NCI-H510A treated with DMSO at 0.1 percent for 48 hours (cell line): ENCODE results near the gene ARSA.
A peak's percentile ranks its signal among the peaks of the same experiment; 100 is the strongest.
"Not testable (repeated sequence)": the region's sequence is repeated elsewhere in the genome, so short reads cannot be mapped to it uniquely, and the experiment has no call there.

Source experiments
- DNase-seq: peaks from one replicate; lab custom pipeline; 2025; lab: John Stamatoyannopoulos, UW

The ARSA gene

GRCh38 chr22:50627642-50628542, at the start of gene ARSA:
Gene ARSA, minus strand, starts transcription at chr22:50628152. Its CDS starts 373 bp downstream, at chr22:50627779.
- DNase-seq: peak; percentile 31

DNA sequence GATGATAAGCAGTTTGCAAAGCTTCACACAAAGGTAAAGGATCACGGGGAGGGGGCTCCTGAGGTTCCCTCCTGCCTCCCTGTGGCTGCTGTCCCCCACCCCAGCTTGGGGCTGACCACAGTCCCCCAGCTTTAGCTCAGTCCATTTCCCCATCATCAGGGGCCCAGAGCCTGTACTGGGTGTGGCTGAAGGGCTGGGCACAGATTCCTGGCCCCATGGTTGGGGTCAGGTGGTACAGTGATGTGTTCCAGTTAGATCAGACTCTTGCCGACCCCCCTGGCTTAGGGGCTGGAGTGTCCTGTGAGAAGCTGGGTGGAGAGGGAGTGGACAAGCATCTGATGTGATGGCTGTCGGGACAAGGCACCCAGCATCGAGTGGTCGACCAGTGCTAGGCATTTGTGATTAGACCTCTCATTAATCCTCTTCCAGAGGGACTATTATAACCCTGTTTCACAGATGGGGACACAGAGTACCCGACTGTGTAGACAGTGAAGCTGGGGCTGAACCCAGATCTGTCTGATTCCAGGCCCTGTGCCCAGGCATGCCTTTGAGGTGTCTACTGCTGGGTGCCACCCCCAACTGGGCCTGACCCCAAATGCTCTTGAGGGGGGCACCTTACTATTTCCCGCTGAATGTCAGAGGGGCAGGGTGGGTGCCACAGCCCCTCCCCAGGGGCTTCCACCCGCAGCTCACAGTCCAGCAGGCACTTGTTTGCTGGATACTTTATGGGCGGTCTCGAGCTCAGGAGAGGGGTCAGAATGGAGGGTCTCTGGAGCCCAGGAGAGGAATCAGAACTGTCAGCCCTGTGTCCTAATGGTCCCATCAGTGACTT, 48.9 kb upstream of the ARSA start:
- DNase-seq: no peak

GRCh38 chr22:50676180-50676636, 48.3 kb upstream of the ARSA start:
- DNase-seq: no peak

DNA sequence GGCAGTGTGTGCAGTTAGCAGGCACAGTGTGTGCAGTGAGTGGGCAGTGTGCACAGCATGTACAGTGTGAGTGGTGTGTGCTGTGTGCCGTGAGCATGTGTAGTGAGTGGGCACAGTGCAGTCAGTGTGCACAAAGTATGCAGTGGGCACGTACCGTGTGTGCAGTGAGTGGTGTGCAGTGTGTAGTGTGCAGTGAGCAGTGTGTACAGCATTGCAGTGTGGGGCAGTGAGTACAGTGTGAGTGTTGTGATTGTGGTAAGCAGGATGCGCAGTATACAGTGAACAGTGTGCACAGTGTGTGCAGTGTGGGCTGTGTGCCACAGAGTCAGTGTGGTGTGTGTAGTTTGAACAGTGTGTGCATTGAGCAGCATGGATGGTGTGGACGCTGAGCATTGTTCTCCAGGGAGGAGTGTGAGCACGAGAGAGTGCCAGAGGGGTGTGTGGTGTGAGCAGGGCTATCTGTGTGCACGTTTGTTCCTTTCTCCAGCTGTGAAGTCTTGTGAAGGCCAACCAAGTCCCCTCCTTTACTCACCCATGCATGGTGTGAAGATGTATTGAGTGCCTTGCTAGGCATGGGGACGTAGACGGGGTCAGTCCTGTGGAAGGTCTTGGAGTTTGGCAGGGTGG, 47.7 kb upstream of the ARSA start:
- no peak for DNase-seq

DNA sequence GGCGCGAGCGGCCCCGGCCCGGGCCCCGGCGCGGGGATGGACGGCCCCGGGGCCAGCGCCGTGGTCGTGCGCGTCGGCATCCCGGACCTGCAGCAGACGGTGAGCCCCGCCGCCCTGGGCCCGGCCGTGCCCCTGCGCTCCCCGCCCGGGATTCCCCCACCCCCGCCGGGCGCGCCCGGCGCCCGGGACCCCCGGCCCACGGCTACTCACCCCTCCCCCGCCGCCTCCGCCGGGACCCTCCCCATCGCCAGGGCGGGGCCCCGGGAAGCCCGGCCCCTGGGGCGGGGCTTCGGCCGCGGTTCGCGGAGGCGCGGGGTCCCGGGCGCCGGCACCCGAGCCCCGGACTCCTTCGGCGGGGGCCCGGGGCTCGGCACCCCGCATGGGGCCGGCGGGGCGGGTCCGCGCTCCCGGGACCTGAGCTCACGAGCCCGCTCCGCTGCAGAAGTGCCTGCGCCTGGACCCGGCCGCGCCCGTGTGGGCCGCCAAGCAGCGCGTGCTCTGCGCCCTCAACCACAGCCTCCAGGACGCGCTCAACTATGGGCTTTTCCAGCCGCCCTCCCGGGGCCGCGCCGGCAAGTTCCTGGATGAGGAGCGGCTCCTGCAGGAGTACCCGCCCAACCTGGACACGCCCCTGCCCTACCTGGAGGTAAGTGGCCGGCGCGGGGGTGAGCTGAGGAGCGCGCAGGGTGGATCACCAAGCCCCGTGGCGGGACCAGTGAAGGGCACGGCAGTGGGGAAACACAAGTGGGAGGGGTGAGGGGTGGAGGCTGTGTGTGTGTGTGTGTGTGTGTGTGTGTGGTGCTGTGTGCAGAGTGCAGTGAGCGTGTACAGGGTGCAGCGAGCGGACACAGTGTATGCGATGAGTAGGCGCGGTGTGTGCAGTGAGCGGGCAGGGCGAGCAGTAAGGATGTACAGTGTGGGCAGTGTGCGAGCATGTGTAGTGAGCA, 46.9 kb upstream of the ARSA start:
- DNase-seq: peak; percentile 47

DNA sequence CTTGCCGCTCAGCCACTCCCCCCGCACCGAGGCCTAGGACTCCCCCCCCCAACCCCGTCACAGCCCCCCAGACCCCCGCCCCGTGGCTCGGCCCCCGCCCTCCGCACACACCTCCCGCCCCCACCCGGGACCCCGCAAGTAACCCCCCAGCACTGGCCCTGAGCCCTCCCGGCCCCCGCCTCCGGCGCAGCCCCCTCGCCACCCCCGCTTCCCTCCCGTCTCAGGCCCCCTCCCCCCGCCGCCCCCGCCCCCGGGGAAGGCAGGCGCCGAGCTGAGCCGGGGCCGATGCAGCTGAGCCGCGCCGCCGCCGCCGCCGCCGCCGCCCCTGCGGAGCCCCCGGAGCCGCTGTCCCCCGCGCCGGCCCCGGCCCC, 46.2 kb upstream of the ARSA start:
- no peak for DNase-seq

DNA sequence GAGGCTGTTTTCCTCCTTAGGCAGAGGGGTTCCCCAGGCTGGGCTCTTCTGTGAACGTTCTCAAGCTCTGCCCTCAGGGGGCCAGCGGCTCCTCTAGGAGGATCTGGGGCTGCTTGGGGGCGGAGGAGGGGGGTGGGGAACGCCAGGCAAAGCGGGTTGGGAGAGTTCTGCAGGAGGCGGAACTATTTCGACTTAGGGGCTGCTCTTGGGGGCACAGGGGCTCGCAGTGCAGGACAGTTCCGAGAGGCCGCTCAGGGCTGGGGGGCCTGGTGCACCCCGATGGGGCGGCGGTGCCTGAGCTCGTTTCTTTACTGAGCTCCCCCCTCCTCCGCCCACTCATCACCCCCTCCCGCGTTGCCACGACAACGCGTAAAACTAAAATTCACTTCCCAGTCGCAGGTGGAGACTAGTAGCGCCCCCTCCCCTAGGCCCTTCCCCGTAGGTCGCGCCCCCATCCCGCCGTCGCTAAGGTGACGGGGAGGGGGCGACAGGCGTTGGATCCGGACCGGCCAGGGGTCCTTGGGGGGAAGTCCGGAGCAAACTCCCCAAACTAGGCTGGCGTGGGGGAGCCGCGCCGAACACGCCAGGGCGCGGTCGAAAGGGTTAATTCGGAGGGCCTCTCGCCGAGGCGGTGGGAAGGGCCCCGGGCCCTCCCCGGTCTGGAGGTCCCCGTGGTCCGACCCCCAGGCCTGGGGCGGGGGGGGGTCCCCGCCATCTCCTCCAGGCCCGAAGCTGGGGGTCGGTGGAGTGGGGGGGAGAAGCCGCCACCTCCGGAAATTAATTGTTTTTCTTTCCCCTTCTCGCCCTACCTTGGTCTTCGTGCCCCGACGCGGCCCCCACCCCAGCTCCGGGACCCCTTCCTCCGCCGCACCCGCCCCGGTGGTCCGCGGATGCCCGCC, 45.5 kb upstream of the ARSA start:
- no peak for DNase-seq

GRCh38 chr22:50672471-50673230, 44.7 kb upstream of the ARSA start, which contains the start of gene SHANK3:
Gene SHANK3, plus strand, starts transcription at chr22:50672823.
- no peak for DNase-seq

- DNase-seq: no peak
These were observed 44.1 kb upstream of the ARSA start for GRCh38 chr22:50672041-50672440.

DNA sequence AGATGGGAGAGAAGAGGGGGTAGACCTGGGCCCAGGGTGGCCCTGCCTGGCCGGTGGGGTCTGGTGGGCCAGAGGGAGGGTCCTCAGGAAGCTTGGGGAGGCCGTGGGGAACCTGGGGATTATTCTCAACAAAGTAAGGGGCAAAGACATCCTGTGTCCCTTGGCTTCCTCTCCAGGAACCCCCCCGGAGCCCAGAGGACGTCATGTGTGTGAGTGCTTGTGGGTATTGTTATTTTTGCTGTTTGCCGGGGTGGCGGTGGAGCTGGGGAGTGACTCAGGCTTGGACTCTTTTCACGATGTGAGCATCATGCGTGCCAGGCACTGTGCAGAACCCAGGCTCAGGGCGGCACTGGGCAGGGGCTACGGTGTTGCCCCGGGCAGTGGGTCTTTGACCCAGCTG, 43.7 kb upstream of the ARSA start:
- no peak for DNase-seq

GRCh38 chr22:50670914-50671538, 43.1 kb upstream of the ARSA start:
- DNase-seq: no peak

GRCh38 chr22:50670513-50670912, 42.6 kb upstream of the ARSA start:
- no peak for DNase-seq

GRCh38 chr22:50665738-50666137, 37.8 kb upstream of the ARSA start:
- DNase-seq: no peak

GRCh38 chr22:50665212-50665611, 37.3 kb upstream of the ARSA start:
- no peak for DNase-seq

DNA sequence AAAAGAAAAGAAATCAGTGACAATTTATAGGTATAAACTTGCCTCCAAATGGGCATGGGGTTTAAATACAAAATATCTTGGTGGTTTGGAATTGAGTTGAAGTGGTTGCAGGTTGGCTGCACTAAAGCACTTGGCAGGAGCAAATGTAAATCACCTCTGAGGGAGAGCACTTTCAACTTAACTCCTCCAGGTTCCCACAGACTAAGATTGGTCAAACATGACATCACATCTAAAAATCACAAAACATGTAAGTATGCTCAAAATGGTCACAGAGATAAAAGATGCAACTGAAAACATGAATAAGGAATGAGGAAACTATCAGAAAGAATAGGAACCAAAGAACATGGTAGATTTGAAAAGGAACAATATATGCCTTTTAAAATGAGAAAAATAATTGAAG, 32.4 kb upstream of the ARSA start:
- no peak for DNase-seq

GRCh38 chr22:50659711-50660110, 31.8 kb upstream of the ARSA start:
- DNase-seq: not testable (repeated sequence)

GRCh38 chr22:50657925-50658324, 30.0 kb upstream of the ARSA start:
- no peak for DNase-seq

DNA sequence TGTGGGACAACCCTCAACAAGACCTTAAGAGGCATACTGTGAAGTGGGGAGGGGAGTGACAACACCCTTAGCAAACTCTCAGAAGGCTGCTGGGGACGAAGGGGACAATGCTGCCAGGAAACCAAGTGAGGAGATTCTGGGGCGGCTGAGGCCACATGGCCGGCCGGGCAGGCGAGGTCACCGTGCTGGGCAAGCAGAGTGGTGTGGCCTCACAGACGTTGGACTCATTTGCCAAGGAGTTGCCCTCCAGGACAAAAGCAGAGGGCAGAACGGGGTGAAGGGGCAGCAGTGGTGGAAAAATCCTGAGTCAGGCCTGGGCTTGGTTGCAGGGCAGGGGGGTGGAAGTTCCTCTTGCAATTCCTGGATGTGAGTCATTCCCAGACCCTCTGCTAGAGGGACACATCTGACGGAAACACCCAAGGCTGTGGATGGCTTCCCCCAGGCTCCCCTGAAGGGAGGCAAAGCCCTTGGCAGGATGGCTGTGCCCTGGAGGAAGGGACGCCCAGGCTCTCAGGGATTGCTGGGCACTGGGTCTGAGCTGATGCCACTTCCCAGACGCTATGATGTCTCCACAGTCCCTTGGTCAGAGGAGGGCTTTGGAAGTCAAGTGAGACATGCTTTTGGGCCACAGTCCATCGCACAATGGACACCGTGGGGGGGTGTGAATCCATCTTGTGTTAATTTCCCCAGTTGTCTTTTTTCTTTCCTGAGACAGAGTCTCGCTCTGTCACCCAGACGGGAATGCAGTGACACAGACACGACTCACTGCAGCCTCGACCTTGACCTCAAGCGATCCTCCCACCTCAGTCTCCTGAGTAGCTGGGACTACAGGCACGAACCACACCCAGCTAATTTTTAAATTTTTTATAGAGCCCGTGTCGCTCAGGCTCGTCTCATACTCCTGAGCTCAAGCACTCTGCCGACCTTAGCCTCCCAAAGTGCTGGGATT, 28.4 kb upstream of the ARSA start:
- DNase-seq: no peak
